ENCODE results near the gene EVC2. TPM values are rescaled to one million over a fixed set of nuclear protein-coding genes. Genes with fewer than 3 reads are reported as not detected.

The EVC2 gene
- total RNA-seq, 4 donors from 2014 or later = 8.3 to 12.4 (median 9.9) TPM

GRCh38 chr4:5539584-5539983 lies 168.8 kb downstream of the EVC2 start:
- Histone ChIP-seq H3K27me3 (no peaks in the 10 kb centered on the region), H3K36me3 (peaks cover 0 to 8% (median 0%) of the 10 kb centered on the region in 4 donors), H3K9me3 (peaks cover 0 to 12% (median 5%) of the 10 kb centered on the region in 4 donors), H3K4me1 (no peaks in the 10 kb centered on the region), H3K27ac (replicated peaks in 1 of 4) (no peak overlapping the region), H3K4me3 (no peak overlapping the region)
- TF ChIP-seq POLR2AphosphoS5 (IDR thresholded peaks at IDR 0.05) = no peak
- no peak for TF ChIP-seq CTCF (IDR thresholded peaks at IDR 0.05)
- no peak for TF ChIP-seq EP300 (IDR thresholded peaks at IDR 0.05)
- no peak for TF ChIP-seq POLR2A (IDR thresholded peaks at IDR 0.05; ENCODE audit: low read depth)
- 90% methylated on average over 2 of the region's 2 CpGs for WGBS
- intact Hi-C loops (cut with DNase I) = no loop called here
- DNase-seq (ENCODE audit: extremely low spot score) = no peak

GRCh38 chr4:5532100-5532499 lies 176.3 kb downstream of the EVC2 start:
- H3K36me3 ChIP-seq = peaks cover 0 to 60% (median 4%) of the 10 kb centered on the region in 4 donors

GRCh38 chr4:5528031-5528436 lies 180.3 kb downstream of the EVC2 start:
- 91% methylated on average over 4 of the region's 4 CpGs for WGBS
- peaks cover 0 to 12% (median 11%) of the 10 kb centered on the region in 4 donors for H3K4me1 ChIP-seq
- H3K27ac ChIP-seq (replicated peaks in 1 of 4) = no peak overlapping the region
- H3K27me3 ChIP-seq = no peaks in the 10 kb centered on the region
- TF ChIP-seq POLR2A (IDR thresholded peaks at IDR 0.05; ENCODE audit: low read depth) (no peak), EP300 (IDR thresholded peaks at IDR 0.05) (no peak), CTCF (IDR thresholded peaks at IDR 0.05) (no peak), POLR2AphosphoS5 (IDR thresholded peaks at IDR 0.05) (no peak)
- DNase-seq (ENCODE audit: extremely low spot score) = peak; percentile 72
- intact Hi-C loops (cut with DNase I) = no loop called here
- no peaks in the 10 kb centered on the region for H3K9me3 ChIP-seq
- no peak overlapping the region for H3K4me3 ChIP-seq
- H3K36me3 ChIP-seq = peaks cover 0 to 38% (median 4%) of the 10 kb centered on the region in 4 donors

More at GRCh38 chr4:5532100-5532499, 176.3 kb downstream of the EVC2 start:
- intact Hi-C loops (cut with DNase I) = no loop called here
- no peak for DNase-seq (ENCODE audit: extremely low spot score)
- Histone ChIP-seq H3K27ac (replicated peaks in 1 of 4) (no peak overlapping the region), H3K9me3 (peaks cover 0 to 12% (median 5%) of the 10 kb centered on the region in 4 donors), H3K27me3 (no peaks in the 10 kb centered on the region), H3K4me3 (no peak overlapping the region), H3K4me1 (no peaks in the 10 kb centered on the region)
- TF ChIP-seq CTCF (IDR thresholded peaks at IDR 0.05) (no peak), EP300 (IDR thresholded peaks at IDR 0.05) (no peak), POLR2AphosphoS5 (IDR thresholded peaks at IDR 0.05) (no peak), POLR2A (IDR thresholded peaks at IDR 0.05; ENCODE audit: low read depth) (no peak)
- WGBS = 94% methylated on average over 2 of the region's 2 CpGs

- H3K4me1 ChIP-seq = peaks cover 0 to 12% (median 11%) of the 10 kb centered on the region in 4 donors
- peaks cover 0 to 30% (median 4%) of the 10 kb centered on the region in 4 donors for H3K36me3 ChIP-seq
- peak; percentile 82 for DNase-seq (ENCODE audit: extremely low spot score)
- H3K27me3 ChIP-seq = no peaks in the 10 kb centered on the region
- H3K9me3 ChIP-seq = no peaks in the 10 kb centered on the region
- H3K4me3 ChIP-seq = no peak overlapping the region
- H3K27ac ChIP-seq (replicated peaks in 1 of 4) = no peak overlapping the region
- WGBS = 33% methylated on average over 3 of the region's 3 CpGs
- intact Hi-C loops (cut with DNase I) = no loop called here
- TF ChIP-seq POLR2AphosphoS5 (IDR thresholded peaks at IDR 0.05) = no peak
- no peak for TF ChIP-seq EP300 (IDR thresholded peaks at IDR 0.05)
- TF ChIP-seq CTCF (IDR thresholded peaks at IDR 0.05) = no peak
- TF ChIP-seq POLR2A (IDR thresholded peaks at IDR 0.05; ENCODE audit: low read depth) = no peak
These were observed 181.1 kb downstream of the EVC2 start for GRCh38 chr4:5527211-5527610.

All from esophagus muscularis mucosa (tissue), 4 donors.